Measurements from ENCODE around the gene SLC25A40. TPM values are rescaled to one million over a fixed set of nuclear protein-coding genes. Genes with fewer than 3 reads are reported as not detected.

Gene SLC25A40
- total and polyA plus RNA-seq, 2 of the 13 experiments (the other 11 are each of a cell fraction or from before 2014, with no cell fraction given): 12.9 to 13.6 TPM

GRCh38 chr7:87899255-87899654, 23.1 kb upstream of the SLC25A40 start:
- ChIA-PET POLR2A (no interaction called here), CTCF (ENCODE audit: low intra/inter-chr PET ratio, low total read pairs) (no interaction called here)
- no TSS peak for BruUV-seq (replicated peaks)
- intact Hi-C loops (cut with micrococcal nuclease; ENCODE audit: unreplicated experiment): no loop called here
- FAIRE-seq (no peak), DNase-seq (ENCODE audit: low spot score) (no peak), ATAC-seq (no peak)
- no peak for TF ChIP-seq ZNF766 (CRISPR knock-in tag; IDR thresholded peaks at IDR 0.05; ENCODE audit: borderline replicate concordance)
- TF ChIP-seq ZNF232 (CRISPR knock-in tag; IDR thresholded peaks at IDR 0.05; ENCODE audit: borderline replicate concordance): no peak
- peak; percentile 86 for TF ChIP-seq MAFF (IDR thresholded peaks at IDR 0.05; ENCODE audit: low read depth, low read length)
- TF ChIP-seq MAFK (conservative IDR thresholded peaks at IDR 0.05 in 1 of 2, IDR thresholded peaks at IDR 0.05 in 1 of 2; ENCODE audit: low read length in 2 of 2): peak; percentile 79 to 92
- TF ChIP-seq NFATC3 (CRISPR knock-in tag; IDR thresholded peaks at IDR 0.05): no peak
- no peak overlapping the region for H3K4me3 ChIP-seq (replicated peaks in 1 of 3; ENCODE audit: insufficient read depth in 1 of 3, low read depth in 2 of 3, low read length in 3 of 3)
- in situ Hi-C loops (cut with HindIII; ENCODE audit: extremely low pct_ligation_motif_present, low pct_unique_long_range_greater_than_20kb): no loop called here
- 99% methylated on average over 2 of the region's 2 CpGs for WGBS (ENCODE audit: low lambda C conversion rate)
- no peak overlapping the region for H3K27ac ChIP-seq (ENCODE audit: extremely low read length, insufficient read depth, low read length)
- H3K36me3 ChIP-seq (replicated peaks in 1 of 2; ENCODE audit: control insufficient read depth in 1 of 2, insufficient read depth in 2 of 2, low read length in 2 of 2): peaks cover 3 to 66% of the 10 kb centered on the region in 2 experiments
- no peaks in the 10 kb centered on the region for H3K9me3 ChIP-seq (ENCODE audit: low read length)
- H2AFZ ChIP-seq (ENCODE audit: low read length): no peak overlapping the region
- no peaks in the 10 kb centered on the region for H4K20me1 ChIP-seq (ENCODE audit: insufficient read depth, low read length)
- H3K79me2 ChIP-seq (ENCODE audit: insufficient read depth, low read length): no peaks in the 10 kb centered on the region
- no peak overlapping the region for H3K4me2 ChIP-seq (ENCODE audit: low read depth, low read length)
- H3K4me1 ChIP-seq (ENCODE audit: insufficient read depth, low read length): no peaks in the 10 kb centered on the region
- no peaks in the 10 kb centered on the region for H3K27me3 ChIP-seq (ENCODE audit: control insufficient read depth in 1 of 2, insufficient read depth in 2 of 2, low read length in 2 of 2)
- no peak overlapping the region for H3K9ac ChIP-seq (ENCODE audit: insufficient read depth, low read depth, low read length)

DNA sequence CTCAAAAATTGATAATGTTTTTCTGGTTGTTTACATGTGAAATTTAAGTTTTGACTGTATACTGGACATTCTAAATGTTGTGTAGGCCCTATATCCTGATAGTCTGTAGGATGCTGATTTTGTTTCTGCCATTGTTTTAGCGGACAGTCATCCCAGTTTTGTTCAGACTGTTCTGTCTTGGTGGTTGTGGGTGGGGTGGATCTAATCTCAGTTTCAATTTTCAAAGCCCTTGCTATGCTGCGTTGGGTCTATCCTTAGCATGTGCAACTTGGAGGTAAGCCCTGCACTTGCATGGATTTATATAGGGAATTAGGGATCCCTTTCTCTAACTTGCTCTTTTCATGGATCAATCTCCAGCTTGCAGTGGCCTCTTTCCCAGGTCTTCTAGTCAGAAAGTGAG, 19.2 kb upstream of the SLC25A40 start:
- no peak overlapping the region for H3K9ac ChIP-seq (ENCODE audit: insufficient read depth, low read depth, low read length)
- CTCF ChIA-PET (ENCODE audit: low intra/inter-chr PET ratio, low total read pairs): no interaction called here
- peaks cover 7 to 62% of the 10 kb centered on the region in 2 experiments for H3K36me3 ChIP-seq (replicated peaks in 1 of 2; ENCODE audit: control insufficient read depth in 1 of 2, insufficient read depth in 2 of 2, low read length in 2 of 2)
- H3K4me2 ChIP-seq (ENCODE audit: low read depth, low read length): no peak overlapping the region
- no peak overlapping the region for H2AFZ ChIP-seq (ENCODE audit: low read length)
- peaks cover 4% of the 10 kb centered on the region for H3K79me2 ChIP-seq (ENCODE audit: insufficient read depth, low read length)
- FAIRE-seq (no peak), ATAC-seq (no peak), DNase-seq (ENCODE audit: low spot score) (no peak)
- 95% methylated on average over 2 of the region's 2 CpGs for WGBS (ENCODE audit: low lambda C conversion rate)
- in situ Hi-C loops (cut with HindIII; ENCODE audit: extremely low pct_ligation_motif_present, low pct_unique_long_range_greater_than_20kb): no loop called here
- H4K20me1 ChIP-seq (ENCODE audit: insufficient read depth, low read length): no peaks in the 10 kb centered on the region
- H3K4me1 ChIP-seq (ENCODE audit: insufficient read depth, low read length): no peaks in the 10 kb centered on the region
- intact Hi-C loops (cut with micrococcal nuclease; ENCODE audit: unreplicated experiment): no loop called here
- H3K27me3 ChIP-seq (ENCODE audit: control insufficient read depth in 1 of 2, insufficient read depth in 2 of 2, low read length in 2 of 2): no peaks in the 10 kb centered on the region
- no peak overlapping the region for H3K4me3 ChIP-seq (replicated peaks in 1 of 3; ENCODE audit: insufficient read depth in 1 of 3, low read depth in 2 of 3, low read length in 3 of 3)
- BruUV-seq (replicated peaks): no TSS peak
- POLR2A ChIA-PET: no interaction called here
- no peaks in the 10 kb centered on the region for H3K9me3 ChIP-seq (ENCODE audit: low read length)
- no peak overlapping the region for H3K27ac ChIP-seq (ENCODE audit: extremely low read length, insufficient read depth, low read length)
- TF ChIP-seq, protein P1, sequence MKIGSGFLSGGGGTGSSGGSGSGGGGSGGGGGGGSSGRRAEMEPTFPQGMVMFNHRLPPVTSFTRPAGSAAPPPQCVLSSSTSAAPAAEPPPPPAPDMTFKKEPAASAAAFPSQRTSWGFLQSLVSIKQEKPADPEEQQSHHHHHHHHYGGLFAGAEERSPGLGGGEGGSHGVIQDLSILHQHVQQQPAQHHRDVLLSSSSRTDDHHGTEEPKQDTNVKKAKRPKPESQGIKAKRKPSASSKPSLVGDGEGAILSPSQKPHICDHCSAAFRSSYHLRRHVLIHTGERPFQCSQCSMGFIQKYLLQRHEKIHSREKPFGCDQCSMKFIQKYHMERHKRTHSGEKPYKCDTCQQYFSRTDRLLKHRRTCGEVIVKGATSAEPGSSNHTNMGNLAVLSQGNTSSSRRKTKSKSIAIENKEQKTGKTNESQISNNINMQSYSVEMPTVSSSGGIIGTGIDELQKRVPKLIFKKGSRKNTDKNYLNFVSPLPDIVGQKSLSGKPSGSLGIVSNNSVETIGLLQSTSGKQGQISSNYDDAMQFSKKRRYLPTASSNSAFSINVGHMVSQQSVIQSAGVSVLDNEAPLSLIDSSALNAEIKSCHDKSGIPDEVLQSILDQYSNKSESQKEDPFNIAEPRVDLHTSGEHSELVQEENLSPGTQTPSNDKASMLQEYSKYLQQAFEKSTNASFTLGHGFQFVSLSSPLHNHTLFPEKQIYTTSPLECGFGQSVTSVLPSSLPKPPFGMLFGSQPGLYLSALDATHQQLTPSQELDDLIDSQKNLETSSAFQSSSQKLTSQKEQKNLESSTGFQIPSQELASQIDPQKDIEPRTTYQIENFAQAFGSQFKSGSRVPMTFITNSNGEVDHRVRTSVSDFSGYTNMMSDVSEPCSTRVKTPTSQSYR (CRISPR knock-in tag; IDR thresholded peaks at IDR 0.05; ENCODE audit: borderline replicate concordance): no peak
- no peak for TF ChIP-seq ATF6 (CRISPR knock-in tag; conservative IDR thresholded peaks at IDR 0.05)
- no peak for TF ChIP-seq HNRNPL (IDR thresholded peaks at IDR 0.05; ENCODE audit: low read depth, low read length)
- TF ChIP-seq ZNF670 (CRISPR knock-in tag; IDR thresholded peaks at IDR 0.05; ENCODE audit: borderline replicate concordance): no peak
- no peak for TF ChIP-seq RBFOX2 (IDR thresholded peaks at IDR 0.05; ENCODE audit: low read depth, low read length)
- TF ChIP-seq IKZF1 (IDR thresholded peaks at IDR 0.05): no peak
- no peak for TF ChIP-seq ZNF18 (CRISPR knock-in tag; IDR thresholded peaks at IDR 0.05; ENCODE audit: insufficient replicate concordance)
- TF ChIP-seq MZF1 (CRISPR knock-in tag; IDR thresholded peaks at IDR 0.05; ENCODE audit: borderline replicate concordance): no peak
- TF ChIP-seq KMT2A (CRISPR knock-in tag; IDR thresholded peaks at IDR 0.05): no peak

Data from HepG2 (cell line).